GM12878 (cell line): ENCODE data around the gene SKIDA1. TPM values are rescaled to one million over a fixed set of nuclear protein-coding genes. Genes with fewer than 3 reads are reported as not detected.

Experiments used
- BCL3 ChIP-seq: IDR thresholded peaks from 2 replicates; pipeline ENCODE4 v1.6.1; 2011; ENCODE audit warnings: borderline replicate concordance, low read depth, mild to moderate bottlenecking, moderate library complexity, low read length; ENCODE audit not compliant: insufficient read depth, poor library complexity, severe bottlenecking
- CHD1 ChIP-seq: IDR thresholded peaks from 2 replicates; pipeline ENCODE4 v1.6.1; 2012; ENCODE audit warnings: low read depth, low read length, improper control_type of control experiment
- CHD4 ChIP-seq: fragments of 200-600 bp; sonication (generic); IDR thresholded peaks from 2 replicates; pipeline ENCODE4 v1.6.1; 2016; ENCODE audit warnings: mild to moderate bottlenecking
- DPF2 ChIP-seq: fragments of 450-650 bp; IDR thresholded peaks from 2 replicates; pipeline ENCODE4 v1.6.1; 2017; ENCODE audit warnings: mild to moderate bottlenecking
- EZH2 ChIP-seq: IDR thresholded peaks from 2 replicates; pipeline ENCODE4 v1.6.1; 2012; ENCODE audit warnings: low read depth, mild to moderate bottlenecking, control low read depth, inconsistent platforms, low read length, borderline replicate concordance; ENCODE audit not compliant: control insufficient read depth
- HCFC1 ChIP-seq: fragments of 150-350 bp; IDR thresholded peaks from 2 replicates; pipeline ENCODE4 v1.6.1; 2014; ENCODE audit warnings: low read length
- JUNB ChIP-seq: IDR thresholded peaks from 2 replicates; pipeline ENCODE4 v1.6.1; 2016; ENCODE audit warnings: antibody characterized with exemption, mild to moderate bottlenecking
- KDM1A ChIP-seq: fragments of 200-600 bp; sonication (generic); IDR thresholded peaks from 2 replicates; pipeline ENCODE4 v1.6.1; 2016; ENCODE audit warnings: borderline replicate concordance
- MYC ChIP-seq: IDR thresholded peaks from 2 replicates; pipeline ENCODE4 v1.6.1; 2011; ENCODE audit warnings: mild to moderate bottlenecking, low read length, moderate library complexity, inconsistent platforms; ENCODE audit not compliant: insufficient read depth, insufficient replicate concordance, insufficient read length, severe bottlenecking
- NR2F1 ChIP-seq: fragments of 450-650 bp; conservative IDR thresholded peaks from 2 replicates; pipeline ENCODE4 v1.6.1; 2017; ENCODE audit warnings: mild to moderate bottlenecking
- PRDM15 ChIP-seq: fragments of 450-650 bp; formaldehyde crosslinking; IDR thresholded peaks from 2 replicates; pipeline ENCODE4 v1.4.0; 2020; ENCODE audit warnings: mild to moderate bottlenecking, moderate library complexity
- SKIL ChIP-seq: fragments of 450-650 bp; IDR thresholded peaks from 2 replicates; pipeline ENCODE4 v1.6.1; 2017; ENCODE audit warnings: mild to moderate bottlenecking, low read depth, inconsistent platforms; ENCODE audit not compliant: poor library complexity, severe bottlenecking
- SMAD5 ChIP-seq: IDR thresholded peaks from 2 replicates; pipeline ENCODE4 v1.6.1; 2016; ENCODE audit warnings: antibody characterized with exemption, low read depth
- ZBTB33 ChIP-seq: fragments of 450-650 bp; IDR thresholded peaks from 2 replicates; pipeline ENCODE4 v1.6.1; 2017; ENCODE audit warnings: mild to moderate bottlenecking
- ZBTB40 ChIP-seq: fragments of 450-650 bp; IDR thresholded peaks from 2 replicates; pipeline ENCODE4 v1.6.1; 2016; ENCODE audit warnings: mild to moderate bottlenecking, moderate library complexity, borderline replicate concordance
- polyA plus RNA-seq, 11 experiments: library from polyadenylated mRNA; depleted of rRNA in 4 of 11; unstranded in 6 of 11; stranded (reverse) in 5 of 11; fragments of >200 nt; fragmentation: Nextera tagmentation in 4 of 11; fragmentation: Illumina TruSeq in 1 of 11; extraction: Ambion mirVana in 4 of 11; extraction: Trizol in 1 of 11; gene quantifications; 1 replicate in 1 of 11; 2 replicates in 10 of 11; pipeline versions ENCODE4 v1.2.1 to v1.2.3, GENCODE V29; 2011 to 2016; ENCODE audit warnings: inconsistent platforms in 2 of 11, missing spikeins in 2 of 11, low read depth in 1 of 11
- total RNA-seq, 4 experiments: library from RNA; depleted of rRNA in 3 of 4; stranded (reverse); fragments of >200 nt in 3 of 4; fragmentation: Illumina TruSeq in 1 of 4; extraction: Trizol in 1 of 4; gene quantifications; 2 replicates each; pipeline versions ENCODE4 v1.2.1 to v1.2.3, GENCODE V29; 2013 to 2021

Gene SKIDA1
- total and polyA plus RNA-seq, 10 of the 15 experiments (the other 5 are each of a cell fraction or from before 2014, with no cell fraction given): 0.05 to 0.90 (median 0.28) TPM

- TF ChIP-seq PRDM15 (CRISPR knock-in tag) (no peak), BCL3 (peak; percentile 6), CHD4 (no peak), EZH2 (no peak), SMAD5 (peak; percentile 87), KDM1A (no peak), JUNB (no peak), ZBTB33 (no peak), MYC (peak; percentile 88), SKIL (no peak), CHD1 (no peak), DPF2 (peak; percentile 78), ZBTB40 (no peak), NR2F1 (peak; percentile 74), HCFC1 (peak; percentile 41; the same call in 1 of the 2 replicates)
These were observed 8.2 kb upstream of the SKIDA1 start, which contains the start of gene MLLT10 (continued) for GRCh38 chr10:21533467-21534279.
